Measurements from ENCODE around the gene DSC2. TPM values are rescaled to one million over a fixed set of nuclear protein-coding genes. Genes with fewer than 3 reads are reported as not detected.

Gene DSC2
- total and polyA plus RNA-seq, 2 donors from 2014 or later: 4.1 to 19.8 TPM

DNA sequence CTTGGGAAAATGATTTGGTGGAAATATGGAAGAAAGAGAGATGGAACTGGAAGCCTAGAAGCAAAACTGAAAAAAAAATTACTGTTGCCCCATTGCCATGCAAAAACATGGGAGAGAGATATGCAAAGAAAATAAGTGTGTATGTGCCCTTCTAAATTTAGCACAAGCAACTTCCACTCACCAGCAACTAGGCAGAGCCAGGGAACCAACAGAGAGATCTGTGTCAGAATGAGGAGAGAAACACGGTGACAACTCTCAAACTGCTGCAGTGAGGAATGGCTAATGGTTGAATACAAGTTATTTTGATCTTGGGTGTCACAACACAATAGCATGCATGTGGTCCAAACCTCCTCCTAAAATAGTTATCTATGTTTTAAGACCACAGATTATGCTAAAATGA, 10.9 kb downstream of the DSC2 start:
- H3K27ac ChIP-seq (ENCODE audit: low read depth in 2 of 2, low read length in 2 of 2): no peak overlapping the region

DNA sequence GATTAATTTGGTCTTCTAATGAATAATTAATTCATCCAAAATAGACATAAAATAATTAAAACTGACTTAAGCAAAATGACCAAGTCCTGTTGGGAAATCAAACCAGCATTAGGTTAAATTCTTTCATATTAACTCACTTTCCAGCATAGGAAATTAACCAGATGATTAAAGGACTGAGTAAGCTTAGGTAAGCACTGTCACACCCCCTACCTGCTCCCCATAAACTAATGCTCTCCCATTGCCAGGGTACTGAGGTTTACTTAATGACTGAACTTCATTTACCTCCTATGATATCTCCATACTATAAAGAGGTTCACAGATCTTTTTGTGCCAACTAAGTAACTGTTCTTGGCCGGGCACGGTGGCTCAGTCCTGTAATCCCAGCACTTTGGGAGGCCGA, 13.7 kb downstream of the DSC2 start:
- no peaks in the 10 kb centered on the region for H3K27me3 ChIP-seq (ENCODE audit: control insufficient read depth, insufficient read depth, low read length)
- TF ChIP-seq, protein P1, sequence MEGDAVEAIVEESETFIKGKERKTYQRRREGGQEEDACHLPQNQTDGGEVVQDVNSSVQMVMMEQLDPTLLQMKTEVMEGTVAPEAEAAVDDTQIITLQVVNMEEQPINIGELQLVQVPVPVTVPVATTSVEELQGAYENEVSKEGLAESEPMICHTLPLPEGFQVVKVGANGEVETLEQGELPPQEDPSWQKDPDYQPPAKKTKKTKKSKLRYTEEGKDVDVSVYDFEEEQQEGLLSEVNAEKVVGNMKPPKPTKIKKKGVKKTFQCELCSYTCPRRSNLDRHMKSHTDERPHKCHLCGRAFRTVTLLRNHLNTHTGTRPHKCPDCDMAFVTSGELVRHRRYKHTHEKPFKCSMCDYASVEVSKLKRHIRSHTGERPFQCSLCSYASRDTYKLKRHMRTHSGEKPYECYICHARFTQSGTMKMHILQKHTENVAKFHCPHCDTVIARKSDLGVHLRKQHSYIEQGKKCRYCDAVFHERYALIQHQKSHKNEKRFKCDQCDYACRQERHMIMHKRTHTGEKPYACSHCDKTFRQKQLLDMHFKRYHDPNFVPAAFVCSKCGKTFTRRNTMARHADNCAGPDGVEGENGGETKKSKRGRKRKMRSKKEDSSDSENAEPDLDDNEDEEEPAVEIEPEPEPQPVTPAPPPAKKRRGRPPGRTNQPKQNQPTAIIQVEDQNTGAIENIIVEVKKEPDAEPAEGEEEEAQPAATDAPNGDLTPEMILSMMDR (IDR thresholded peaks at IDR 0.05; ENCODE audit: borderline replicate concordance, extremely low read depth, insufficient read depth): no peak
- FAIRE-seq: no peak
- H3K9ac ChIP-seq (ENCODE audit: low read length in 3 of 3): no peak overlapping the region
- H3K4me3 ChIP-seq (ENCODE audit: low read length in 3 of 3): no peak overlapping the region
- H3K9me3 ChIP-seq (ENCODE audit: control insufficient read depth in 2 of 3, insufficient read depth in 1 of 3, low read length in 3 of 3): no peaks in the 10 kb centered on the region
- peaks cover 0 to 2% (median 0%) of the 10 kb centered on the region in 3 donors for H3K36me3 ChIP-seq (ENCODE audit: control insufficient read depth in 2 of 3, insufficient read depth in 3 of 3, low read length in 3 of 3)
- H3K4me1 ChIP-seq (ENCODE audit: control insufficient read depth in 2 of 3, insufficient read depth in 2 of 3, low read depth in 1 of 3, low read length in 3 of 3): no peaks in the 10 kb centered on the region
- intact Hi-C loops (cut with DNase I): no loop called here
- no peak for DNase-seq
- no peak overlapping the region for H3K27ac ChIP-seq (ENCODE audit: low read depth in 2 of 2, low read length in 2 of 2)

More for the DNA sequence above, 10.9 kb downstream of the DSC2 start:
- no peaks in the 10 kb centered on the region for H3K4me1 ChIP-seq (ENCODE audit: control insufficient read depth in 2 of 3, insufficient read depth in 2 of 3, low read depth in 1 of 3, low read length in 3 of 3)
- H3K36me3 ChIP-seq (ENCODE audit: control insufficient read depth in 2 of 3, insufficient read depth in 3 of 3, low read length in 3 of 3): peaks cover 0 to 2% (median 0%) of the 10 kb centered on the region in 3 donors
- TF ChIP-seq, protein P1 (IDR thresholded peaks at IDR 0.05; ENCODE audit: borderline replicate concordance, extremely low read depth, insufficient read depth): no peak
- H3K4me3 ChIP-seq (ENCODE audit: low read length in 3 of 3): no peak overlapping the region
- H3K9ac ChIP-seq (ENCODE audit: low read length in 3 of 3): no peak overlapping the region
- intact Hi-C loops (cut with DNase I): no loop called here
- H3K9me3 ChIP-seq (ENCODE audit: control insufficient read depth in 2 of 3, insufficient read depth in 1 of 3, low read length in 3 of 3): no peaks in the 10 kb centered on the region
- DNase-seq (no peak), FAIRE-seq (no peak)
- no peaks in the 10 kb centered on the region for H3K27me3 ChIP-seq (ENCODE audit: control insufficient read depth, insufficient read depth, low read length)

DNA sequence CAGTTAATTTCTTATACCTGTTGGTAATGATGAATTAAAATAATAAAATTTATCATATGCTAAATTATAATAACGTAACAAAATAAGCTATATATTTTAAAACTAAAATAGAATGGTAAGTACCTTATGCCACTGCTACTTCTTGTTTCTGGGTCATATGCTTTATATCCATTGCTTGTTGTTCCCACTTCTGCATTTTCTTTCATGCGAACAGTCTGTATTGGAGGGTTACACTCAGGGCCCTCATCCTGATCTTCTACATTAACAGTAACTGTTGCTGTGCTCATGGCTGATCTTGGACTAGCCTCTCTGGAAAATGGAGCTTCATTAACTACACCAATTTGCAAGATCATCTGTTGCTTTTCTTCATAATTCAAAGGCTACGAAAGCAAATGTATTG, 22.2 kb downstream of the DSC2 start:
- Histone ChIP-seq H3K9ac (ENCODE audit: low read length in 3 of 3) (no peak overlapping the region), H3K27me3 (ENCODE audit: control insufficient read depth, insufficient read depth, low read length) (no peaks in the 10 kb centered on the region), H3K27ac (ENCODE audit: low read depth in 2 of 2, low read length in 2 of 2) (no peak overlapping the region), H3K4me1 (ENCODE audit: control insufficient read depth in 2 of 3, insufficient read depth in 2 of 3, low read depth in 1 of 3, low read length in 3 of 3) (no peaks in the 10 kb centered on the region), H3K9me3 (ENCODE audit: control insufficient read depth in 2 of 3, insufficient read depth in 1 of 3, low read length in 3 of 3) (no peaks in the 10 kb centered on the region), H3K4me3 (ENCODE audit: low read length in 3 of 3) (no peak overlapping the region), H3K36me3 (ENCODE audit: control insufficient read depth in 2 of 3, insufficient read depth in 3 of 3, low read length in 3 of 3) (peaks cover 0 to 7% (median 1%) of the 10 kb centered on the region in 3 donors)
- no peak for DNase-seq
- no peak for FAIRE-seq
- TF ChIP-seq, protein P1 (IDR thresholded peaks at IDR 0.05; ENCODE audit: borderline replicate concordance, extremely low read depth, insufficient read depth): no peak
- intact Hi-C loops (cut with DNase I): no loop called here

DNA sequence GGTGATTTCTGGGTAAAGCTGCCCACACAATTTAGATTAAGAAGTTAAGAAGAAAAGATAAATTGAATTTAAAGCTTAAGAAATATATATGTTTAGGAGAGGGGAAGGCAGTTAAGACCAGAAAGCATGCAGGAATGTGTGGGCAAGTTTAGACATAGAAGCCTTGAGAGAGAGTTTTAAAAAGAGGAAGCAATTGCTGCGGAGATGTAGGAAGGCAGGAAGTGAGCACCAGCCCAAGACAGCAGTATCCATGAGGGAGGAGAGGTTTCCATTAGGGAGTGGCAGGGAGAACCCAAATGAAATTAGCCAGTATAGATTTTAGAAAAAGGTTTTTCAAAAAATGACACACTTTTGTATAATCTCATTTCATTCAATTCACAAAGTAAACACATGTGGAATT, 24.3 kb downstream of the DSC2 start:
- TF ChIP-seq, protein P1 (IDR thresholded peaks at IDR 0.05; ENCODE audit: borderline replicate concordance, extremely low read depth, insufficient read depth): no peak
- DNase-seq: no peak
- Histone ChIP-seq H3K4me1 (ENCODE audit: control insufficient read depth in 2 of 3, insufficient read depth in 2 of 3, low read depth in 1 of 3, low read length in 3 of 3) (no peaks in the 10 kb centered on the region), H3K27ac (ENCODE audit: low read depth in 2 of 2, low read length in 2 of 2) (no peak overlapping the region), H3K9ac (ENCODE audit: low read length in 3 of 3) (no peak overlapping the region), H3K4me3 (ENCODE audit: low read length in 3 of 3) (no peak overlapping the region), H3K9me3 (ENCODE audit: control insufficient read depth in 2 of 3, insufficient read depth in 1 of 3, low read length in 3 of 3) (no peaks in the 10 kb centered on the region), H3K36me3 (ENCODE audit: control insufficient read depth in 2 of 3, insufficient read depth in 3 of 3, low read length in 3 of 3) (peaks cover 0 to 7% (median 2%) of the 10 kb centered on the region in 3 donors), H3K27me3 (ENCODE audit: control insufficient read depth, insufficient read depth, low read length) (no peaks in the 10 kb centered on the region)
- intact Hi-C loops (cut with DNase I): no loop called here
- no peak for FAIRE-seq
